Measurements from ENCODE around the gene ABRAXAS1. TPM values are rescaled to one million over a fixed set of nuclear protein-coding genes. Genes with fewer than 3 reads are reported as not detected.

ABRAXAS1 gene
- polyA plus RNA-seq, 4 donors: 24.5 to 29.9 (median 27.1) TPM

DNA sequence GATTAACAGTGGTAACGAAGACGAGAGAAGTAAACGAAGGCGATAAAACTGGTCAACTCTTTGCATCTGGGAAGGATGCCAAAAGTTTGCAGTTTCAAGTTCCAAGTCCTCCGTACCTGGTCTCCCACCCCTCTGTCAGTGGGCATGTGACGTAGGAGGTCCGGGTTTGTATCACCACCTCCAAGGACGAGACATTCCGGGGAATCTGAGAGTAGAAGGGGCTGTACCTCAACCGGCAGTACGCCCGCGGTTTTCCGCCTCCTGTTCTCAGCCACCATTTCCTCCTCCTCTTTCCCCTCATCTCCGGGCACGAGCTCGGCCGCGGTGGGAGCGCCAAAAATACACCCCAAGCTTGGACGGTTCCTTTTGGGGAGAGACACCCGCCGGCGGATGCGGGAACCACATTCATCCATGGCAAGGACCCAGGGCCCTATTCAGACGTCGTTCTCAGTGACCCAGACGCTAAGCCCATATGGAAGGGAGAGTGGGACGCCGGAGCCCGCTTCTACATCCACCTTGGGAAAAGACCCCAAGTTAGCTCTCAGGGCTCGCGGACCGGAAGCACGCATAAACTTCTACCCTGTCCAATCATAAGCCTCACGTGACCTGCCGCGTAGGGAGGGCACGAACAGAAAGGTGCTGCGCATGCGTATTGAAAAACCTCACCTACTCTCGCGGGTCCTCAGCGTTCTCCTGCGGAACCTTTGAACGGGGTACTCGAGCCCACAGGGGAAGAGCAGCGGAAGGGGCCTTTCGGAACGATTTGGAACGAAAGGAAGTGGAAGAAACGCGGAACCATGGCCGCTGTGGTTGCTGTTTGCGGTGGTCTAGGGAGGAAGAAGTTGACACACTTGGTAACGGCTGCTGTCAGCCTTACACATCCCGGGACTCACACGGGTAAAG lies 29.4 kb downstream of the ABRAXAS1 start, which contains the start of the genes HELQ and MRPS18C:
HELQ (minus strand) TSS at position 543 of the 903 bp plus-strand sequence; CDS start at position 413, 130 bp downstream.
MRPS18C (plus strand) TSS at position 778 of the 903 bp plus-strand sequence; CDS start at position 798, 20 bp downstream.
- DNase-seq (ENCODE audit: low read depth in 4 of 4, low spot score in 3 of 4): peak; percentile 95 to 99 (median 98)

DNA sequence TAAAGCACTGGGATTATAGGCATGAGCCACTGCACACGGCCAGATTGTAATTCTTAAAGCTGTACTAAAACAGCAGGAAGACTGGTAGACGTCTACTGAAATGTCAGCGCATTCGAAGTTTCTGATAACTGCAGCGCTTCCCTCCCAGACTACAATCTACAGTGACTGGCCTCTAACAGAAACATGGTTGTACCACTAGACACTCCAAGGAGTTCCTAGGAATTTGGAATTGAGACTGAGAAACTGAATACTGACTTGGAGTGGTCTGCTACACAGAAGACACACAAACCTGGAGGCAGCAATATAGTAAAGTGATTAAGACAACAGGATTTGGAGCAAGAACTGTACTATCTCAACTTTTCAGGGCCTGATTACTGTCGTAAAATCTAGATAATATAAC lies 30.2 kb downstream of the ABRAXAS1 start:
- DNase-seq (ENCODE audit: low read depth in 4 of 4, low spot score in 3 of 4): peak in 1 of 4 donors; percentile 7

DNA sequence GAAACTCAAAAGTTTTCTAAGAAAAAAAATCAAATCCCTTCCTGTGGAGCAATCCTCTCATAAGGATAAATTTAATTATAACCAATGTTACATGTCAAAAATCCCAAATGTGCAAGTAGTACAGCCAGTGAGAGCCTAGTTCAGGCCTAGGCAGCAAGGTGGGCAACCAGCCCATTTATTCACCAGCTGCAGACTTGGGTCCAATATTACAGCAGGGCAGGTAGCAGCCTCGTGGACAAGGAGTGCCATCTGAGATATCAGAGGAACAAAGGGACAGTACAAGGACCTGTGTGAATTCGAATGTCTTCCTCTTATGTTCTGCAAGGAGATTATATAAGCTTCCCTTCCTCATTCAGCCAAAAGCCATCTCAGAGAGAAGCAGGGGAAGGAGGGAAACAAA lies 35.9 kb downstream of the ABRAXAS1 start:
- no peak for DNase-seq (ENCODE audit: low read depth in 4 of 4, low spot score in 3 of 4)

DNA sequence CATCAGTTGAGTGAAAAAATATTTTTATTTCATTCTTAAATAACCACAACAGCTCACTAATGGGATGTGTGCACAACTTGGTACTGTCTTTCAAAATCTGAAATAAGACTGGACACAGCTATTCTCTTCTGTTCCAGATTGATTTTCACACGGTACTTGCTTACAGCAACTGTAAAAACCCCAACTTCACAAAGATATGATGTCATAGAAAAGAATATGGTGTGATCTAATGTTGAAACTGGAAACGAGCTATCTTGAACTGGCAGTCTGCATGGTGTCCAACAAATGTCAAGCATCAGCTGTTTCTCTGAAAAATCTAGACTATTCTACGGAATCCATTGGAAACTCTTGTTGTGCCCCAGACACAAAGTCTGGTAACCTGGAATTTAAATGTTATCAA lies 44.0 kb downstream of the ABRAXAS1 start:
- no peak for DNase-seq (ENCODE audit: low read depth in 4 of 4, low spot score in 3 of 4)

DNA sequence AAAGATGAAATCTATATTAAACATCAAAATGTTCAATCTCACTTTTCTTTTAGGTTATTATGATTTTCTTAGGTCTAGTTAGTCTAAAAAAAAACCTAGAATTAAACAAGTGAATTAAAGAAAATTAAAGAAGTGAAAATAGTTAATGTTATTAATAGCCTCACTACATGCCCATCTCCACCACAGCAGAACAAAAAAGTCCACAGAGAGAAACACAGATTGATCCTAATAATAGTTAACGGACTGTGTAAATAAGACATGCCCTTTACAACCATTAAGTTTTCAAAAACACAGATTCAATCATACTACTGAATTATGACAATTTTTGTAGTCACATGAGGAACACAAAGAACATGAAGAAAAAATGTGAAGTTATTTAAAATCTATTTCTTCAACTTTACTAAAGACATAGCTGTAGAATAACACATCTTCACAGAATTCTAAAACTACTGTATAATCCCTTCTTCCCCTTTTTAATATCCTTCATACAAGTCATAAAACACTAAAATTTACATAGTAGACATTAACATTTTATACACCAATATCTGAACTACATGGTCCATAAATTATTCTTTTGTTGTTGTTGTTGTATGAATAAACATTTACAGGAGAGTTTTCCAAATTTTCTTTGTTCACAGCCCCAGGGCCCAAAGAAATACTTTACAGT lies 44.6 kb downstream of the ABRAXAS1 start:
- no peak for DNase-seq (ENCODE audit: low read depth in 4 of 4, low spot score in 3 of 4)

DNA sequence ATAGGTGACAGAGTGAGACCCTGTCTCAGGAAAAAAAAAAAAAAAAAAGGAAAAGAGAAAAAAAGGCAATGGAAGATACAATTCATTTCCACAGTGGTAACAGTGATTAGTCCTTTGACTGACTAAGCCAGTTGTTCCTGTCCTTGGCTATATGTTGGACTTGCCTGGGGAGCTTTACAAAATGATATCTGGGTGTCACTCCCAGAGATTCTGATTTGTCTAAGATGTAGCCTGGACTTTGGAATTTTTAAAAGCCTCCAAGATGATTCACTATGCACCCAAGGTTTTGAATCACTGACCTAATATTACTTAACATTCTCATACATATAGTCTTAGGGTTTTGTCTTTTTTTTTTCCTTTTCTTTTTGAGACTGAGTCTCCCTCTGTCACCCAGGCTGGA lies 46.2 kb downstream of the ABRAXAS1 start:
- DNase-seq (ENCODE audit: low read depth in 4 of 4, low spot score in 3 of 4): no peak

DNA sequence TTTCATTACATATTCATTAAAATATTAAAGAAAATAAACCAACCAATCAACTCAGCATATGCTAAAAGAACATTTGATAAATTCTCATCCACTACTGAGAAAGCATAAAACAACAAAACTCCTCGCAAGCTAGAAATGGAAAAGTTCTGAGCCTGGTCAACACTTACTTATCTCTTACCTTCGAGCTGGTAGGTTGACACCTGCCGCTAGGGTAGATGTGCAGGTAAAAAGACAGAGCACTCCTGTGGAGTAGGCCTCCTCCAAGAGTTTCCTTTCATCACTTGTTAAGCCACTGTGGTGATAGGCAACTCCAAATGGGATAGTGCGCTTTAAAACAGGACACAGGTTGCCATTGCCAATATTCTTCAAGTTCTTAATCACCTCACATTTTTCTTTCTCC lies 48.2 kb downstream of the ABRAXAS1 start:
- DNase-seq (ENCODE audit: low read depth in 4 of 4, low spot score in 3 of 4): no peak

DNA sequence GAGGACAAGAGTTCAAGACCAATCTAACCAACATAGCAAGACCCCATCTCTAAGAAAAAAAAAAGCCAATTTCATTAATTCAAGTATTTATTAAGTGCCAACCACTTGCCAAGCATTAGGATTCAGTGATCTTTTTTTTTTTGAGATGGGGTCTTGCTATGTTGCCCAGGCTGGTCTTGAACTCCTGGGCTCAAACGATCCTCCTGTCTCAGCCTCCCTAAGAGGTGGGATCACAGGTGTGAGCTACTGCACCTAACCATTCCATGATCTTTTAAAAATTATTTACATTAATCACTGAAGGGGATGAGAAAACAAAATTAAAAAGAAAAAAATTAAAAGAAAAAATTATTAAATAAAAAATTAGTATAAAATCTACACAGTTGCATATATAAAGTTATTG lies 53.7 kb downstream of the ABRAXAS1 start:
- no peak for DNase-seq (ENCODE audit: low read depth in 4 of 4, low spot score in 3 of 4)

DNA sequence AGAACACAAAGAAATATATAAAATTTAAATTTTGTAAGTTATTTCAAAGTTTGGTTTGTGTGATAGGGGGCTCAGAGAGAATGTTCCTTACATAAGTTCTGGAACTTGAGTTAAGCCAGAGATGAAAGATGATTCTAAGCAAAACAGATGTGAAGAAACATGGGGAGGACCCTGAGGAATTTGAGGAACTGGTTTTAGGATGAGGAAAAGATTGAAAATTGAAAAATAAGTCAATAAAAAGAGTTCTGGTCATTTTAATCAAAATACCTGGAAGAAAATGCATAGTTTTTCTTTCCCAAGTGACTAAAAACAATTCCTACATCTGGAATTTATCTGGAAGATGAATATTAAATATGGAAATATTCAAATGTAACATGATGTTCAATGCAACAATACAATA lies 66.7 kb downstream of the ABRAXAS1 start:
- no peak for DNase-seq (ENCODE audit: low read depth in 4 of 4, low spot score in 3 of 4)

DNA sequence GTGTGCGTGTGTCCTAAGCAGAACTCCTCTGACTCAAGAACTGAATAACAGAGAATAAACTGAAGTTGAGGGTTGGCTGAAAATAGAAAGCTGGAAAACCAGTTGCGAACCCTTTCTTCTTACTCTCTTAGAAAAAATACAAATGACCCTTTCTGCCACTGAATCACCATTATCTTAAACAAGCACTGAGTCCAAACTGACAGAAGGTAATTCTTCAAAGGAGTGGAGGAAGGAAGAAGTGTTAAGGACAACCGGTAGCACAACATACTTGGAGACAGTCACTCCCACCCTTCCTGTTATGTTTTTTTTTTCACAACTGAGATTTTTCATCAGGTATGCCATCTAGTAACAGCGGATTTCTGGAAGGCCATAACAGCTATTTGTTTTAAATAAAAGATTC lies 67.3 kb downstream of the ABRAXAS1 start:
- no peak for DNase-seq (ENCODE audit: low read depth in 4 of 4, low spot score in 3 of 4)

DNA sequence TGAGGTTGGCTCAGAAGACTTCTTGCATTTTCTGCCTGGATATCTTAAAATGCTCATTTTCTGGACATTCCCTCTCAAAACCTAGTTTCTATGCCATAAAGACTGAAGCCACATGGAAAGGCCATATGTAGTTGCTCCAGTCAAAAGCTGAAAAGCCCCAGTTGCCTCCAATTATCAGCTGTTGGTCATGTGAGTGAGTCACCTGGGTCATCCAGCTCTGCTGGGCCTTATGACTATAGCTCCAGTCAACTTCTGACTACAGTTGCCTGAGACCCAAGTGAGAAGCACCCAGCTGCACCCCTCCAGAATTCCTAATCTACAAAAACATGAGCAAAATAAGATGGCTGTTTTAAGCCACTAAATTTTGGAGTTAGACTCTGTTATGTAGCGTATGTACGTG lies 71.2 kb downstream of the ABRAXAS1 start:
- no peak for DNase-seq (ENCODE audit: low read depth in 4 of 4, low spot score in 3 of 4)

Other genes with a start within 250 kb of the ABRAXAS1 start
- gene COQ2, start 200.3 kb downstream of the ABRAXAS1 start, polyA plus RNA-seq (ENCODE audit: insufficient read length in 4 of 4): 10 to 100 TPM; 14.8 to 17.0 (median 16.4) TPM
- 1 to 10 TPM in 2 of 4 donors, under 1 TPM in 2; 0.94 to 1.5 (median 1.1) TPM for gene HPSE, start 150.3 kb downstream of the ABRAXAS1 start, polyA plus RNA-seq (ENCODE audit: insufficient read length in 4 of 4)
- 10 to 100 TPM; 18.4 to 19.6 (median 19.0) TPM for gene HELQ, start 29.3 kb downstream of the ABRAXAS1 start, polyA plus RNA-seq (ENCODE audit: insufficient read length in 4 of 4)
- gene MRPS18C, start 29.0 kb downstream of the ABRAXAS1 start, polyA plus RNA-seq (ENCODE audit: insufficient read length in 4 of 4): 10 to 100 TPM; 63.1 to 79.9 (median 74.9) TPM
- gene GPAT3, start 51.0 kb upstream of the ABRAXAS1 start, polyA plus RNA-seq (ENCODE audit: insufficient read length in 4 of 4): 10 to 100 TPM; 17.4 to 24.1 (median 20.8) TPM